Kidney tubule cell (primary cell): ENCODE measurements around the gene ENKUR.

Source experiments
- DNase-seq: peaks from one replicate; pipeline ENCODE4 v3.0.0-alpha.2; 2018; ENCODE audit warnings: low spot score

Gene ENKUR

GRCh38 chr10:25015828-25016375 is at the start of gene ENKUR:
ENKUR (minus strand) TSS chr10:25016158; CDS start chr10:25015936, 222 bp downstream.
- DNase-seq, result peak; percentile 95

GRCh38 chr10:25064401-25064800 is 48.4 kb upstream of the ENKUR start:
- DNase-seq, result peak; percentile 50

GRCh38 chr10:25063644-25064043 is 47.7 kb upstream of the ENKUR start:
- no peak for DNase-seq

- no peak for DNase-seq
Measured at GRCh38 chr10:25063157-25063556, 47.2 kb upstream of the ENKUR start.

GRCh38 chr10:25061711-25062449 is 45.9 kb upstream of the ENKUR start:
- DNase-seq, result peak; percentile 79

GRCh38 chr10:25061125-25061524 is 45.2 kb upstream of the ENKUR start:
- DNase-seq, result no peak

GRCh38 chr10:25059990-25060389 is 44.0 kb upstream of the ENKUR start:
- peak; percentile 87 for DNase-seq

GRCh38 chr10:25057886-25058285 is 41.9 kb upstream of the ENKUR start:
- DNase-seq, result no peak

- no peak for DNase-seq
Measured at GRCh38 chr10:25056726-25057125, 40.8 kb upstream of the ENKUR start.

- DNase-seq, result no peak
Measured at GRCh38 chr10:25052012-25052411, 36.1 kb upstream of the ENKUR start.

GRCh38 chr10:25050402-25050801 is 34.4 kb upstream of the ENKUR start:
- DNase-seq, result no peak

- no peak for DNase-seq
Measured at GRCh38 chr10:25049966-25050365, 34.0 kb upstream of the ENKUR start.

GRCh38 chr10:25048450-25048849 is 32.5 kb upstream of the ENKUR start:
- DNase-seq, result no peak

GRCh38 chr10:25047591-25048301 is 31.8 kb upstream of the ENKUR start:
- no peak for DNase-seq

GRCh38 chr10:25047088-25047487 is 31.1 kb upstream of the ENKUR start:
- DNase-seq, result no peak

- DNase-seq, result no peak
Measured at GRCh38 chr10:25046641-25047040, 30.7 kb upstream of the ENKUR start.

- DNase-seq, result no peak
Measured at GRCh38 chr10:25039531-25039930, 23.6 kb upstream of the ENKUR start.

- DNase-seq, result no peak
Measured at GRCh38 chr10:25038325-25038724, 22.4 kb upstream of the ENKUR start.

- no peak for DNase-seq
Measured at GRCh38 chr10:25036381-25036780, 20.4 kb upstream of the ENKUR start.

GRCh38 chr10:25029519-25029918 is 13.6 kb upstream of the ENKUR start:
- DNase-seq, result no peak

- DNase-seq, result peak; percentile 54
Measured at GRCh38 chr10:25028711-25029110, 12.8 kb upstream of the ENKUR start.

- peak; percentile 31 for DNase-seq
Measured at GRCh38 chr10:25026463-25026862, 10.5 kb upstream of the ENKUR start.

GRCh38 chr10:25024528-25024927 is 8.6 kb upstream of the ENKUR start:
- DNase-seq, result no peak
